VCaP (cell line): ENCODE data around the gene POLR2F.

Source experiments
- H3K27ac ChIP-seq: fragments of 450-650 bp; 2 replicates; pipeline ENCODE4 v1.5.1; 2017
- TF ChIP-seq, protein P1 (sequence below): fragments of 450-650 bp; conservative IDR thresholded peaks from 2 replicates; pipeline ENCODE4 v1.5.1; 2017; ENCODE audit warnings: mild to moderate bottlenecking, moderate library complexity

POLR2F gene

DNA sequence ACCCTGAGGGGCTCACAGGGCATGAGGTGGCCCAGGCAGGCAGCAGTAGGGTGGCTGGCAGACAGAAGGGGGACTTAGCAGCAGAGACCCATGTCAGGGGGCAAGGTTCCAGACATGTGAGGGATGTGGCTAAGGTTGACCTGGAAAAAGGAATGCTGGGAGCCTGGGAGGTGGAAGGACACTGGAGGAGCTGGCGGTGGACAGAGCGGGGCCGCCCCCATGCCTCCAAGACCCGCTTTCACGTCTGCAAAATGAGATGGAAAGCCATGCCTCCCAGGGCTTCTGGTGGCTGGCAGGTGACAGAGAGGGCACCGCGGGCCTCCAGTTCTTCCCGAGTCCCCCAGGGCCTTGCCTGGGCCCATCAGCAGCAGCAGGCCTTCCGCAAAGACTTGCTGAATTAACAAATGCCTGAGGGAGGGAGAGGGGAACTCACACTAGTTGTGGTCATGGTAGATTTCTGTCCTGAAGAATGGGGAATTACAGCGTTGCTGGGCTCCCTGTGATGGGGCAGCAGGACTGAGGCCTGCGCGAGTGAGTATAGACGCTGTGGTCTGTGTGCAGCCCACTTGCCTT, 53.9 kb downstream of the POLR2F start:
- TF ChIP-seq, protein P1, sequence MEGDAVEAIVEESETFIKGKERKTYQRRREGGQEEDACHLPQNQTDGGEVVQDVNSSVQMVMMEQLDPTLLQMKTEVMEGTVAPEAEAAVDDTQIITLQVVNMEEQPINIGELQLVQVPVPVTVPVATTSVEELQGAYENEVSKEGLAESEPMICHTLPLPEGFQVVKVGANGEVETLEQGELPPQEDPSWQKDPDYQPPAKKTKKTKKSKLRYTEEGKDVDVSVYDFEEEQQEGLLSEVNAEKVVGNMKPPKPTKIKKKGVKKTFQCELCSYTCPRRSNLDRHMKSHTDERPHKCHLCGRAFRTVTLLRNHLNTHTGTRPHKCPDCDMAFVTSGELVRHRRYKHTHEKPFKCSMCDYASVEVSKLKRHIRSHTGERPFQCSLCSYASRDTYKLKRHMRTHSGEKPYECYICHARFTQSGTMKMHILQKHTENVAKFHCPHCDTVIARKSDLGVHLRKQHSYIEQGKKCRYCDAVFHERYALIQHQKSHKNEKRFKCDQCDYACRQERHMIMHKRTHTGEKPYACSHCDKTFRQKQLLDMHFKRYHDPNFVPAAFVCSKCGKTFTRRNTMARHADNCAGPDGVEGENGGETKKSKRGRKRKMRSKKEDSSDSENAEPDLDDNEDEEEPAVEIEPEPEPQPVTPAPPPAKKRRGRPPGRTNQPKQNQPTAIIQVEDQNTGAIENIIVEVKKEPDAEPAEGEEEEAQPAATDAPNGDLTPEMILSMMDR, result no peak
- H3K27ac ChIP-seq, result no peak overlapping the region

DNA sequence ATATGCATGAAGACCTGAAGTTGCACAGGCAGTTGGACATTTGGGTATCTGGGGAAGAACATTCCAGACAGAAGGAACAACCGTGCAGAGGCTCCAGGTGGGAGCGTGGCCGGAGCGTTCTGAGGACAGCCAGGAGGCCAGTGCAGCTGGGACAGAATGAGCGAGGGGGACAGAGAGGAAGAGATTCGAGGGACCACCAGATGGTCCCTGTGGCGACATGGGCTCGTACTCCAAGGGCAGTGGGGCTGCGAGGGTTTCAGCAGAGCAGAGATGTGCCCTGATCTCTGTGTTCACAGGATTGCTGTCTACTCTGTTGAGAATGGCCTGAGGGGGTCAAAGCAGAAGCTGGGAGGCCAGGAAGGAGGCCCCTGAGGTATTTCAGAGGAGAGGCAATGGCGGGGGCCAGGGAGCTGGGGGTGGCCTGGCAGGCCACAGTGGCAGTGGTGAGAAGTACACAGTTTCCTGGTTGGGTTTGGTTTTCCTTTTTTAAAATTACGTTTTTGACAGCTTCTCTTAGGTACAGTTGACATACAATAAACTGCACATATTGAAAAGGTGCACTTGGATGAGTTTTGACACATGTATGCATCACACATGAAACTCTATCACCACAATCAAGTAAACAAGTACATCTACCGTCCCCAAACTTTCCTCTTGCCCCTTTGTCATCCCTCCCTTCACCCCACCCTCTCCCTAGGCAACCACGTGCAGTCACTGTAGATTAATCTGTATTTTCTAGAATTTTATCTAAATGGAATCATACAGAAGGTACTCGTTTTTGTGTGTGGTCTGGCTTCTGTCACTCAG, 55.7 kb downstream of the POLR2F start:
- TF ChIP-seq, protein P1, result no peak
- H3K27ac ChIP-seq, result no peak overlapping the region

DNA sequence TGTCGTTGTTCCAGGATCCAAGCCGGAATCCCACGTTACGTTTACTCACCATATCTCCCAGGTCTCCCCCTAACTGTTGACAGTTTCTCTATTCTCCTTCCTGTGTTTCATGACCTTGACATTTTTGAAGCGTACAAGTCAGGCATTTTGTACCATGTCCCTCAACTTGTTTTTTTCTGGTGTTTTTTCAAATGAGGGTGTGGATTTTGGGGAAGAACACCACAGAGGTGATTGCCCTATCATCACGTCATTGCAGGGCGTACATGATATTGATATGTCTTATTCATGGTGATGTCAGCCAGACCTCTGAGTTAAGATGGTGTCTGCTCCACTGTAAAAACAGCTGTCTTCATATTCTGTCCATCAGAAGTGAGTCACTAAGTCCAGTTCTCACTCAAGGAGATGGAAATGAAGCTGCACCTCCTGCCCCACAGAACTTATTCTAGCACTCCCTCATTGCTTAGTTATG, 59.1 kb downstream of the POLR2F start:
- H3K27ac ChIP-seq, result no peak overlapping the region
- TF ChIP-seq, protein P1, result no peak

DNA sequence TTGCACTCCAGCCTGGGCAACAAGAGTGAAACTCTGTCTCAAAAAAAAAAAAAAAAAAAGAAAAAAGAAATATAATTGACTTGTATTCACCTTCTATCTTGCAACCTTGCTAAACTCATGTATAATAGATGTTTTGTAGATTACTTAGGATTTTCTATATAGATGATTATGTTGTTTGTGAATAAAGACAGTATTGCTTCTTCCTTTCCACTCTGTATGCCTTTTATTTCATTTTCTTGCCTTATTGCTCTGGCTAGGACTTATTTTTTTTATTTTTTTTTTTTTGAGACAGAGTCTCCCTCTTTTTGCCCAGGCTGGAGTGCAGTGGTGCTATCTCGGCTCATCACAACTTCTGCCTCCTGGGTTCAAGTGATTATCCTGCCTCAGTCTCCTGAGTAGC, 60.6 kb downstream of the POLR2F start:
- TF ChIP-seq, protein P1, result no peak
- H3K27ac ChIP-seq, result no peak overlapping the region

DNA sequence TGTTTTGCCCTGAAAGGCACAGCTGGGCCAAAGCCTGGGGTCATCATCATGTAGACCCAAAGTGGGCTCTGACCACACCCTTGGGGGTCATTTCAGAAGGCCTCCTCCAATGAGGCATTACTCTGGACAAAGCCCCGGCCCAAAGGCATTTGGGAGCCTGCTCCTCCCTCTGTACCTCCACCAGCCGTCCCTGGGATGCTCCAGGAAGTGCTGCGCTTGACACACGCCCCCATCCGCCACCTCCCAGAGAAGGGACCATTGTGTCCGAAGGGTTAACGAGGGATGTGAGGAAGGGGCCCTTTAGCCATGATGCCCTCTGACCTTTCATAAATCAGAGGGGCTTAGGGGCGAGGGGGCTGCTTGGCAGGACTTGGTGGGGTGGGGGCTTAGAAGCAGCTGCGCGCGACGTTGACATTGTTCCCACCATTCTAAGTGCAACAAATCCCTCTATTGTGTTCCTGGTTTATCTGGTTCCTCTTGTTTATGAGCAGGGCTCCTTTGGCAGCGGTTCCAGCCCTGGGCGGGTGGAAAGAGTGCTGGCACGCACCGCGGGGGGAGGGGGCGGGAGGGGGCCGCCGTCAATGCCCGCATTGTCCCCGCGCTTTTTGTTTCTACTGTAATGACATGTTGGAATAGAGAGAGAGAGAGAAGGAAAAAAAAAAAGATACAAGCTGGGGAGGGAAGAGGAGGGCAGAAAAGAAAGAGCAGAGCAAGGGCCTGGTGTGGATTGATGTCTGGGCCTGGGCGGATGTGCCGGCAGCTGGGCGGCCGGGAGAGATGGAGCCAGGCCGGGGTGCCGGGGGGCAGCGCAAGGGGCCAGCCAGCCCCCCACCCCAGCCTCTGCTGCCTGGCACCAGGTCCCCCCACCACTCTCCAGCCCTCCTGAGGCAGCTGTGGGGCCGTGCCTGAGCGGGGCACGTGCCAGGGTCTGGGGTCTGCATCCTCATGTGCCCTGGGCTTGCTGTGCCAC, 63.0 kb downstream of the POLR2F start:
- H3K27ac ChIP-seq, result peak overlapping the region; percentile 86
- TF ChIP-seq, protein P1, result no peak

DNA sequence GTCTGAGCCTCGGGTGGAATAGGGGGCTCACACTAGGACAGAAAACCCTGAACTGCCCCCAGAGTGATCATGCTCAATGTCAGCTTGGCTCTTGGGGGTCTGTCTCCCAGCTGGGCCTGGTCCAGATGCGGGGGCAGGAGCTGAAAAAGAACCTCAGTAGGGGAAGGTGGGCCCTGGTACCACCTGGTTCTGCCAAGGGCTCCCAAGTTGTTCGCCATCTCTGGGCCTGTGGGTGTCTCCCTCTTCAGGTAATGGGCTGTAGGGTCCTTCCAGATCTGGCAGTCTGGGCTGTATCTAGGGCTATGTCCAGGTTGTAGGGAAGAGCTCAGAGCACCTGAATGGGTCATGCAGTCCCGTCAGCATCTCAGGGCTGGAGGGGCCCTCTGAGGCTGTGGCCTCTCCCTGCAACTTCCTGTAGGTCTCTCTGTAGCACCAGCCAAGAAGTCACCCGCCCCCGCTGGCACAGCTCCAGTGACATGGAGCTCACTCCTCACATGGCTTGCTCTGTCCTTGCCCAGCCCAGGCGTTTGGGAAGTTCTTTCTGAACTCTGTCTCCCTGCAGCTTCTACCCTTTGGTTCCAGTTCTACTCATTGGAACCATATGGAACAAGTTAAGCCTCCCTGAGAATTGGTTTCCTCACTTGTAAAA, 63.9 kb downstream of the POLR2F start:
- TF ChIP-seq, protein P1, result no peak
- H3K27ac ChIP-seq, result peak overlapping the region; percentile 86
